Astrocyte (in vitro differentiated cells and primary cell): ENCODE data around the gene CKS1B. TPM values are rescaled to one million over a fixed set of nuclear protein-coding genes. Genes with fewer than 3 reads are reported as not detected.

Experiments used
- DNase-seq: peaks from one replicate; pipeline ENCODE4 v3.0.0-alpha.2; 2010; ENCODE audit warnings: low read depth
- FAIRE-seq: peaks from 2 replicates; lab custom pipeline; 2011; peaks lifted over from hg19 to GRCh38; lab: Jason Lieb, UNC
- H2AFZ ChIP-seq: 2 replicates; pipeline ENCODE4 v1.6.0; 2012; ENCODE audit warnings: low read depth, low read length, inconsistent platforms
- H3K27ac ChIP-seq: 2 replicates; pipeline ENCODE4 v1.5.1; 2011; ENCODE audit warnings: low read depth, low read length, inconsistent platforms
- H3K27me3 ChIP-seq: 2 replicates; pipeline ENCODE4 v1.6.0; 2011; ENCODE audit warnings: low read length, inconsistent platforms; ENCODE audit not compliant: insufficient read depth
- H3K36me3 ChIP-seq: 2 replicates; pipeline ENCODE4 v1.5.1; 2011; ENCODE audit warnings: low read length, inconsistent platforms; ENCODE audit not compliant: insufficient read depth
- H3K4me1 ChIP-seq: 2 replicates; pipeline ENCODE4 v1.5.1; 2011; ENCODE audit warnings: low read length, inconsistent platforms; ENCODE audit not compliant: insufficient read depth
- H3K4me2 ChIP-seq: 2 replicates; pipeline ENCODE4 v1.6.0; 2012; ENCODE audit warnings: low read length, inconsistent platforms
- H3K4me3 ChIP-seq: 2 replicates; pipeline ENCODE4 v1.5.1; 2011; ENCODE audit warnings: low read depth, mild to moderate bottlenecking, low read length, inconsistent platforms; ENCODE audit not compliant: insufficient read depth
- H3K79me2 ChIP-seq: 2 replicates; pipeline ENCODE4 v1.6.0; 2012; ENCODE audit warnings: mild to moderate bottlenecking, low read length, inconsistent platforms; ENCODE audit not compliant: insufficient read depth
- H3K9ac ChIP-seq: 2 replicates; pipeline ENCODE4 v1.6.0; 2012; ENCODE audit warnings: mild to moderate bottlenecking, low read length, inconsistent platforms
- H3K9me3 ChIP-seq: 2 replicates; pipeline ENCODE4 v1.5.1; 2012; ENCODE audit warnings: low read depth, mild to moderate bottlenecking, low read length, inconsistent platforms; ENCODE audit not compliant: insufficient read depth
- H4K20me1 ChIP-seq: 2 replicates; pipeline ENCODE4 v1.6.0; 2012; ENCODE audit warnings: low read length, inconsistent platforms; ENCODE audit not compliant: insufficient read depth
- H3K27ac Mint-ChIP-seq: one replicate; pipeline ENCODE4 v1.8.0; 2021; ENCODE audit warnings: mild to moderate bottlenecking, mixed read lengths; ENCODE audit not compliant: unreplicated experiment
- H3K27me3 Mint-ChIP-seq: one replicate; pipeline ENCODE4 v1.8.0; 2021; ENCODE audit warnings: low read depth, mixed read lengths; ENCODE audit not compliant: unreplicated experiment
- H3K36me3 Mint-ChIP-seq: one replicate; pipeline ENCODE4 v1.8.0; 2021; ENCODE audit warnings: low read depth, mixed read lengths; ENCODE audit not compliant: unreplicated experiment
- H3K4me1 Mint-ChIP-seq: one replicate; pipeline ENCODE4 v1.8.0; 2021; ENCODE audit warnings: low read depth, mixed read lengths; ENCODE audit not compliant: unreplicated experiment
- H3K4me3 Mint-ChIP-seq: one replicate; pipeline ENCODE4 v1.8.0; 2021; ENCODE audit warnings: mild to moderate bottlenecking, moderate library complexity, mixed read lengths; ENCODE audit not compliant: unreplicated experiment
- H3K9me3 Mint-ChIP-seq: one replicate; pipeline ENCODE4 v1.8.0; 2021; ENCODE audit warnings: mild to moderate bottlenecking, mixed read lengths; ENCODE audit not compliant: unreplicated experiment
- EZH2 ChIP-seq: IDR thresholded peaks from 2 replicates; pipeline ENCODE4 v1.6.1; 2012; ENCODE audit warnings: mild to moderate bottlenecking, low read length, inconsistent platforms; ENCODE audit not compliant: insufficient read depth
- total RNA-seq: library from RNA; stranded (reverse); gene quantifications from 2 replicates; pipeline ENCODE4 v1.2.1, GENCODE V29; 2021
- TF ChIP-seq, protein P1 (sequence below): IDR thresholded peaks from 2 replicates; pipeline ENCODE4 v1.5.1; 2011; ENCODE audit warnings: low read depth, mild to moderate bottlenecking, inconsistent platforms, low read length, moderate library complexity; ENCODE audit not compliant: insufficient read depth

CKS1B gene
- total RNA-seq, 1 donor from 2014 or later, result 37.9 TPM

DNA sequence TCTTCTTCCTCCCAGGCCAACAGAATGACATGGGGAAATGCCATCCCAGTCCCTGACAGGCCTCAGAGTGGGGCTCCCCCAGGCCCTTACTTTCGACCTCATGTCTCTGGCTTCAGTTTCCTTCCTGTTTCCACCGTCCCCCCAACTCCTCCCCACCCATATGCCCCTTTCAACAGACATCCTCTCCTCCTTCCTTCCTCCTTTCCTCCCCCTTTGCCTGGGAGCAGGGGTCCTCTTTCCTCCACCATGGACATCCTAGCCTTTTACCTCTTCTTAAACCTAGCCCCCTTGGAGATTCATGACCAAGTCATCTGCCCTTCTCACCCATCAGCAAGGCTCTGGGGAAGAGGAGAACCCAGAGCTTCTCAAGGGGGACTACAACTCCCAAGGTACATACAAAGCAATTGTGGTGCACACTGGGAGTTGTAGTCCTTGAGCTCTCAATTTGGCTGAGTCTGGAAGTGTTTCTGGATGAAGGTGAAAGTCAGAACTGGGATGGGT is 32.2 kb downstream of the CKS1B start:
- Mint-ChIP-seq H3K27me3 (no peaks in the 10 kb centered on the region), H3K4me1 (peaks cover 10% of the 10 kb centered on the region), H3K27ac (peak overlapping the region; percentile 42), H3K9me3 (no peaks in the 10 kb centered on the region), H3K36me3 (peaks cover 6% of the 10 kb centered on the region), H3K4me3 (no peak overlapping the region)
- no peaks in the 10 kb centered on the region for H3K36me3 ChIP-seq
- FAIRE-seq, result no peak
- peaks cover 15% of the 10 kb centered on the region for H3K4me1 ChIP-seq
- H4K20me1 ChIP-seq, result peaks cover 45% of the 10 kb centered on the region
- no peaks in the 10 kb centered on the region for H3K9me3 ChIP-seq
- no peak overlapping the region for H3K4me3 ChIP-seq
- no peak overlapping the region for H2AFZ ChIP-seq
- H3K27ac ChIP-seq, result no peak overlapping the region
- H3K79me2 ChIP-seq, result peaks cover 53% of the 10 kb centered on the region
- no peak for DNase-seq
- no peak overlapping the region for H3K9ac ChIP-seq
- no peak overlapping the region for H3K4me2 ChIP-seq
- no peaks in the 10 kb centered on the region for H3K27me3 ChIP-seq
- no peak for TF ChIP-seq EZH2
- TF ChIP-seq, protein P1, sequence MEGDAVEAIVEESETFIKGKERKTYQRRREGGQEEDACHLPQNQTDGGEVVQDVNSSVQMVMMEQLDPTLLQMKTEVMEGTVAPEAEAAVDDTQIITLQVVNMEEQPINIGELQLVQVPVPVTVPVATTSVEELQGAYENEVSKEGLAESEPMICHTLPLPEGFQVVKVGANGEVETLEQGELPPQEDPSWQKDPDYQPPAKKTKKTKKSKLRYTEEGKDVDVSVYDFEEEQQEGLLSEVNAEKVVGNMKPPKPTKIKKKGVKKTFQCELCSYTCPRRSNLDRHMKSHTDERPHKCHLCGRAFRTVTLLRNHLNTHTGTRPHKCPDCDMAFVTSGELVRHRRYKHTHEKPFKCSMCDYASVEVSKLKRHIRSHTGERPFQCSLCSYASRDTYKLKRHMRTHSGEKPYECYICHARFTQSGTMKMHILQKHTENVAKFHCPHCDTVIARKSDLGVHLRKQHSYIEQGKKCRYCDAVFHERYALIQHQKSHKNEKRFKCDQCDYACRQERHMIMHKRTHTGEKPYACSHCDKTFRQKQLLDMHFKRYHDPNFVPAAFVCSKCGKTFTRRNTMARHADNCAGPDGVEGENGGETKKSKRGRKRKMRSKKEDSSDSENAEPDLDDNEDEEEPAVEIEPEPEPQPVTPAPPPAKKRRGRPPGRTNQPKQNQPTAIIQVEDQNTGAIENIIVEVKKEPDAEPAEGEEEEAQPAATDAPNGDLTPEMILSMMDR, result no peak

DNA sequence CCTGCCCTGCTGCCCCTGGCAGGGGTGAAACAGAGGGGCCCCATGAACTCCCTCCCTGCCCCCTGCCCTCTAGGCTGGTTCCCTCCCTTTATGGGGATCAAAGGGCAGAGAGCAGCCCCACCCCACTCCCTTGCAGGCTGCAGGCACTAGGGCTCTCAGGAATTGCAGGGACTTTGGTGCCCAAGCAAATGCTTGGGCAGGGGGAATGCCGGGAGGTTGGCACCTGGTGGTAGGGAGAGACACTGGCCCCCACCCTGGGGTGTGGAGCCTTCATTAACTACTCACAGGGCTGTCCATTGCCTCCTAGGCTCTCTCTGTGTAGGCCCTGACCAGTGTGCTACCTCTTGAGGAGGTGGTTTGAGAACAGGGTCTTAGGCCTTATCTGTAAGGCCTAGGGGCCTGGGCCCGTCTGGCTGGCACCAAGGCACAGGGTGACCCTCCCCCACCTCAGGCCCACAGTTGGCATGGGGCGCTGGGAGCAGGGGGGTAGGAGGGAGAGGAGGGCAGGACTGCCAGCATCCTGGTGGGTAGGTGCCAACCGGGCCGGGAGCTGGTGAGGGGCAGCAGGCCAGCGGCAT is 32.9 kb downstream of the CKS1B start:
- Histone ChIP-seq H4K20me1 (peaks cover 47% of the 10 kb centered on the region), H3K4me1 (peaks cover 15% of the 10 kb centered on the region), H3K4me3 (no peak overlapping the region), H3K79me2 (peaks cover 53% of the 10 kb centered on the region), H3K27me3 (no peaks in the 10 kb centered on the region), H3K4me2 (no peak overlapping the region), H3K9ac (no peak overlapping the region), H2AFZ (no peak overlapping the region), H3K36me3 (no peaks in the 10 kb centered on the region), H3K9me3 (no peaks in the 10 kb centered on the region), H3K27ac (no peak overlapping the region)
- H3K27me3 Mint-ChIP-seq, result no peaks in the 10 kb centered on the region
- no peak for DNase-seq
- peaks cover 10% of the 10 kb centered on the region for H3K4me1 Mint-ChIP-seq
- no peak for TF ChIP-seq EZH2
- TF ChIP-seq, protein P1, result no peak
- no peak overlapping the region for H3K27ac Mint-ChIP-seq
- peaks cover 6% of the 10 kb centered on the region for H3K36me3 Mint-ChIP-seq
- no peaks in the 10 kb centered on the region for H3K9me3 Mint-ChIP-seq
- no peak overlapping the region for H3K4me3 Mint-ChIP-seq
- FAIRE-seq, result no peak
